IPS-NIHi7 (cell line): Measurements from ENCODE around the gene HECW1.
A peak's percentile ranks its signal among the peaks of the same experiment; 100 is the strongest.
"Not testable (repeated sequence)": the region's sequence is repeated elsewhere in the genome, so short reads cannot be mapped to it uniquely, and the experiment has no call there.

Experiments used
- DNase-seq: peaks from one replicate; pipeline ENCODE4 v3.0.0; 2012; ENCODE audit warnings: mixed read lengths; ENCODE audit errors: extremely low spot score

HECW1 gene

GRCh38 chr7:43573832-43574231 lies 461.4 kb downstream of the HECW1 start:
- not testable (repeated sequence) for DNase-seq

- no peak for DNase-seq
These were observed 463.1 kb downstream of the HECW1 start for GRCh38 chr7:43575506-43575905.

DNA sequence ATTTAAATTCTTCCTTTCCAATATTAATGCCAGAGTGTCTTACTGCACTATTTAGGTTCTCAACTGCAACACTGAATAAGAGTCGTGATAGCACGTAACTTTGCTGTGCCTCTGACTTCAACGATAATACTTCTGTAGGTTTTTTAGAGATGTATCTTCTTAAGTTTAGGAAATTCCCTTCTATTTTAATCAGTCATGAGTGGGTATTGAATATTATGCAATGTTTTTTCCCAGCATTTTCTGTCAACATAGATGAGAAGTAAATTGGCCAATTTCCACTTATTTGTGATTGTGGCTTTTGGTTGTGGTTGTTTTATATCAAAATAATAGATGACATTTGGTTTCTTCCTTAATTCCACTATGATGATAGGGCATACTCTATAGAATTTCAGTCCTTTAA lies 463.8 kb downstream of the HECW1 start:
- no peak for DNase-seq

DNA sequence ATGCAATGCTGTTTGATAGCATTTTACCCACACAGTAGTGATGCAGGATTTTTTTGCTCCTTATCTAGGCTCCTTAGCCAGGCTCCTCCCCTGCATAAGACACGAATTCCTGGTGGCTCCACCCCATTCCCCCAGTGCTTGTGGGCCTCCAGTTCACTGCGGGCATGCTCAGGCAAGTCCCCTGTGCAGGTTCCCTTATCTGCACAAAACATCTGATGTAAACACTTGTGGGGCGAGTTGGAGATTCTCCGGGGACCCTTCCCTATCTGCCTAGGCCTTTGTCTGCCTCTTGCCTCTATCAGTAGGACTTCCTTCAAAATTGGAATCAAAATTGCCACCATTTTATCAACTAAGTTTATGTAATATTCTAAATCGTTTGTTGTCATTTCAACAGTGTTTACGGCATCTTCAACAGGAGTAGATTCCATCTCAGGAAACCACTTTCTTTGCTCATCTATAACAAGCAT lies 465.1 kb downstream of the HECW1 start:
- no peak for DNase-seq

GRCh38 chr7:43582503-43583423 lies 470.3 kb downstream of the HECW1 start, which contains the start of gene STK17A:
Gene STK17A (plus strand): TSS chr7:43583108. CDS start chr7:43583244, 136 bp downstream.
- peak; percentile 95 for DNase-seq

DNA sequence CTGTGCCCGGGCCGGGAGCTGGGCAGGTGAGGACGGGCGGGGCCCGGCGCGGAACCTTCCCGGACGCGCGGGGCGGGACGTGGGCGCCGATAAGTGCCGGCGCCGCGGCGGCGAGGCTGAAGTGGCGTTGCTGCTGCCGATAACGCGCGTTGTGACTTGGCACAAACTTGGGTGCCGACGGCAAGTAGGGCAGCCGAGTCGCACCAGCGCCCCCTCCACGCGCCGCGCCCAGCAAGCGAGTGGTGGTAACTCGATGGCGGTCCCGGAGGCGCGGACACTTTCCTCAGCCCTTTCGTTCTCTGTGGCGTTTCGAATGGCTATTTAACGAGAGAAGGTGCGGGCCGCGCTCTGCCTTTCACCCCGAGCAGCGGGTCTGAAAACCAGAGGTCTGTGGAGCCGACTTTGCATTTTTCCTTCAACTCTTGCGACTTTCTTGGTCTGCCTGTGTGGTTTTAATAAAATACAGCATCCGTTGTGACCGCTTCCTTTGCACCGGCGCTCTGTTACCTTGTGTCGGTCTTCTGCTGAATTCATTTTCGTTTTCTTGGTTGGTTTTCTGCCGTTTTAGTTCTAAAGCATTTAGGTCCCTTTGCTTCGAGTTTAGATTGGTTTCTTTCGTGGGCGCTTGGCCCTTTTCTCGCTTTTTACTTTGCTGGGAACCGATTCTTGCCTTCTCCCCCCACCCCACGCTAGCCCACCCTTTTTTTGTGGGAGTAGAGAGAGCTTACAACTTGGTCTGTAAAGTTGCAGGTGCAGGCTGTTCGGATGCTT lies 471.2 kb downstream of the HECW1 start:
- DNase-seq: peak; percentile 28

DNA sequence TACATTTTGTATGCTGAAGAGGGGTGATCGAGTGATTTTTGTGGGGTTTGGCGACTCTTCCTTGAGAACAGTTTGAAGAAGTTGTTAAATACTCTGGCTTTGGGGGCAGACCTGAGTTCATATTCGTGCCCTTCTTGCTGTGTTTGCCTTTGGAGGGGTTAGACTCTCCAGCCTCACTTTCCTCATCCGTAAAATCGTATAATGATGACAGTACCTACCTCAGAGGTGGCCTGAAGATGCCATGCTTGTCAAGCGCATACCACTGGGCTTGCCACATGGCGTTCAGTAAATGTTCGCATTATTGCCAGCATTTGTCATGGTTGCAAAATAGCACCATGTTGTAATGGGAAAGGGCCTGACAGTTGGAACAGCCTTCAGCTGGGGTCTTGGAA lies 471.7 kb downstream of the HECW1 start:
- no peak for DNase-seq

DNA sequence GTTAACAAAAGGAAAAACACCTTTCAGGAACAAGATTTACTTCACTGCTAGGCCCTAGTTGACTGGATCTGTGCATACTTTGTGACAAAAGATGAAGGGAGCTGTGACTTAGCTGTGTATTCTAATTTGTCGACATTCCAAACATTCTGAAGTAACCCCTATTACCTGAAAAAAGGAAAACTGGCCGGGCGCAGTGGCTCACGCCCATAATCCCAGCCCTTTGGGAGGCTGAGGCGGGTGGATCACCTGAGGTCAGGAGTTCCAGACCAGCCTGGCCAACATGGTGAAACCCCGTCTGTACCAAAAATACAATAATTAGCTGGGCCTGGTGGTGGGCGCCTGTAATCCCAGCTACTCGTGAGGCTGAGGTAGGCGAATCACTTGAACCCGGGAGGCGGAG lies 472.3 kb downstream of the HECW1 start:
- DNase-seq: not testable (repeated sequence)

- DNase-seq: no peak
These were observed 473.1 kb downstream of the HECW1 start for GRCh38 chr7:43585562-43585961.

GRCh38 chr7:43586251-43586900 lies 473.9 kb downstream of the HECW1 start:
- no peak for DNase-seq

- no peak for DNase-seq
These were observed 476.2 kb downstream of the HECW1 start for GRCh38 chr7:43588477-43589132.

- DNase-seq: no peak
These were observed 476.7 kb downstream of the HECW1 start for GRCh38 chr7:43589133-43589478.

DNA sequence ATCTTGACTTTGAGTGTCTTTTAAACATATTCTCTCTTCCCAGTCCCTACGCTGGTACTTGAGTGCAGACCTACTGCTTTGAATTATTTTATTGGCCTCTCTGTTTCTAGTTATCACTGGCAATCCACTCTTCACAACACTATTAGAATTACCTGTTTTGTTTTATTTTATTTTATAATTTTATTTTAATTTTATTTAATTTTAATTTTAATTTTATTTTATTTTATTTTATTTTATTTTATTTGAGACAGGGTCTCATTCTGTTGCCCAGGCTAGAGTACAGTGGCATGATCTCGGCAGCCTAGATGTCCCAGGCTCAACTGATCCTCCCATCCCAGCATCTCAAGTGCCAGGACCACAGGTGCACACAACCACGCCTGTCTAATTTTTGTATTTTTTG lies 477.3 kb downstream of the HECW1 start:
- no peak for DNase-seq

- DNase-seq: no peak
These were observed 478.6 kb downstream of the HECW1 start for GRCh38 chr7:43590862-43591557.

- no peak for DNase-seq
These were observed 479.2 kb downstream of the HECW1 start for GRCh38 chr7:43591558-43592180.

DNA sequence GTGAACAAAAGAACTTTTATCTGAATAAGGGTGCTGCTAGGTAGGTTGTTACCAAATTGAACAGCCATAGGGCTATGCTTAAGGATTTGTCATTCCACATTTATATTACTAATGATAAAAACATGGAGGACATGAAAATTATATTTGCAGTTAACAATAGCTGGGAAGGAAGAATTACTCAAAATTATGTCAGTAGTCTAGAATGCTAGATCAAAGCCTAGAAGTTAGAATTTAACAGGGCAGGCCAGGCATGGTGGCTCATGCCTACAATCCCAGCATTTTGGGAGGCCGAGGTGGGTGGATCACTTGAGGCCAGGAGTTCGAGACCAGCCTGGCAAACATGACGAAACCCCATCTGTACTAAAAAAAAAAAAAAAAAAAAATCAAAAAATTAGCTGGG lies 479.9 kb downstream of the HECW1 start:
- DNase-seq: no peak

- no peak for DNase-seq
These were observed 480.6 kb downstream of the HECW1 start for GRCh38 chr7:43593010-43593409.

DNA sequence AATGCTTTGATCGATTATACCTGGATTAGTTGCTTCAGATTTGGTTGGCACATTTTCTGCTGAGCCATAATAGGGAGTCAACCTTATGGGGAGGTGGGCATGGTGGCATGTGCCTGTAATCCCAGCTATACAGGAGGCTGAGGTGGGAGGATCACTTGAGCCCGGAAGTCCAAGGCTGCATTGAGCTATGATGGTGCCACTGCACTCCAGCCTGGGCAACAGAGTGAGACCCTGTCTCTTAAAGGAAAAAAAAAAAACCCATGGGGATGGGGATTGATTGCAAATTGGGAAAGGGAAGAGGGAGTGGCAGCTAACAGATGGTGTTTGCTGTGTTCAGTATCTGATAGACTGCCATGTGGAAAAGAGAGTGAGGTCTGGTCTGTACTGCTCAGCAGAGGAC lies 481.6 kb downstream of the HECW1 start:
- no peak for DNase-seq

- DNase-seq: not testable (repeated sequence)
These were observed 484.0 kb downstream of the HECW1 start for GRCh38 chr7:43596426-43596825.

- DNase-seq: no peak
These were observed 487.6 kb downstream of the HECW1 start for GRCh38 chr7:43600056-43600455.

GRCh38 chr7:43602256-43602655 lies 489.8 kb downstream of the HECW1 start:
- DNase-seq: no peak
